ENCODE measurements around the gene CKB.

The CKB gene

GRCh38 chr14:103544388-103545218 is 22.0 kb upstream of the CKB start:
- DNase-seq (ENCODE audit: low read depth) = no peak
- TF ChIP-seq CTCF (conservative IDR thresholded peaks at IDR 0.05; ENCODE audit: low read depth, low read length) = no peak
- H3K4me3 ChIP-seq (ENCODE audit: low read length) = no peak overlapping the region

- TF ChIP-seq CTCF (conservative IDR thresholded peaks at IDR 0.05; ENCODE audit: low read depth, low read length) = no peak
- H3K4me3 ChIP-seq (ENCODE audit: low read length) = no peak overlapping the region
- no peak for DNase-seq (ENCODE audit: low read depth)
These were observed 21.2 kb upstream of the CKB start for GRCh38 chr14:103543721-103544387.

- DNase-seq (ENCODE audit: low read depth) = no peak
- TF ChIP-seq CTCF (conservative IDR thresholded peaks at IDR 0.05; ENCODE audit: low read depth, low read length) = no peak
- H3K4me3 ChIP-seq (ENCODE audit: low read length) = no peak overlapping the region
These were observed 20.5 kb upstream of the CKB start for GRCh38 chr14:103543140-103543539.

- no peak for DNase-seq (ENCODE audit: low read depth)
- H3K4me3 ChIP-seq (ENCODE audit: low read length) = no peak overlapping the region
- TF ChIP-seq CTCF (conservative IDR thresholded peaks at IDR 0.05; ENCODE audit: low read depth, low read length) = no peak
These were observed 20.0 kb upstream of the CKB start for GRCh38 chr14:103542605-103543088.

GRCh38 chr14:103541709-103542604 is 19.3 kb upstream of the CKB start:
- no peak for DNase-seq (ENCODE audit: low read depth)
- peak; percentile 26 for TF ChIP-seq CTCF (conservative IDR thresholded peaks at IDR 0.05; ENCODE audit: low read depth, low read length)
- no peak overlapping the region for H3K4me3 ChIP-seq (ENCODE audit: low read length)

GRCh38 chr14:103540821-103541708 is 18.4 kb upstream of the CKB start:
- TF ChIP-seq CTCF (conservative IDR thresholded peaks at IDR 0.05; ENCODE audit: low read depth, low read length) = no peak
- DNase-seq (ENCODE audit: low read depth) = no peak
- H3K4me3 ChIP-seq (ENCODE audit: low read length) = no peak overlapping the region
